ENCODE data around the gene SYDE1. TPM values are rescaled to one million over a fixed set of nuclear protein-coding genes. Genes with fewer than 3 reads are reported as not detected.
A peak's percentile ranks its signal among the peaks of the same experiment; 100 is the strongest.
"Not testable (repeated sequence)": the region's sequence is repeated elsewhere in the genome, so short reads cannot be mapped to it uniquely, and the experiment has no call there.

The SYDE1 gene, protein sequence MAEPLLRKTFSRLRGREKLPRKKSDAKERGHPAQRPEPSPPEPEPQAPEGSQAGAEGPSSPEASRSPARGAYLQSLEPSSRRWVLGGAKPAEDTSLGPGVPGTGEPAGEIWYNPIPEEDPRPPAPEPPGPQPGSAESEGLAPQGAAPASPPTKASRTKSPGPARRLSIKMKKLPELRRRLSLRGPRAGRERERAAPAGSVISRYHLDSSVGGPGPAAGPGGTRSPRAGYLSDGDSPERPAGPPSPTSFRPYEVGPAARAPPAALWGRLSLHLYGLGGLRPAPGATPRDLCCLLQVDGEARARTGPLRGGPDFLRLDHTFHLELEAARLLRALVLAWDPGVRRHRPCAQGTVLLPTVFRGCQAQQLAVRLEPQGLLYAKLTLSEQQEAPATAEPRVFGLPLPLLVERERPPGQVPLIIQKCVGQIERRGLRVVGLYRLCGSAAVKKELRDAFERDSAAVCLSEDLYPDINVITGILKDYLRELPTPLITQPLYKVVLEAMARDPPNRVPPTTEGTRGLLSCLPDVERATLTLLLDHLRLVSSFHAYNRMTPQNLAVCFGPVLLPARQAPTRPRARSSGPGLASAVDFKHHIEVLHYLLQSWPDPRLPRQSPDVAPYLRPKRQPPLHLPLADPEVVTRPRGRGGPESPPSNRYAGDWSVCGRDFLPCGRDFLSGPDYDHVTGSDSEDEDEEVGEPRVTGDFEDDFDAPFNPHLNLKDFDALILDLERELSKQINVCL
- total RNA-seq, result 1 to 10 TPM; 1.8 to 5.8 TPM

DNA sequence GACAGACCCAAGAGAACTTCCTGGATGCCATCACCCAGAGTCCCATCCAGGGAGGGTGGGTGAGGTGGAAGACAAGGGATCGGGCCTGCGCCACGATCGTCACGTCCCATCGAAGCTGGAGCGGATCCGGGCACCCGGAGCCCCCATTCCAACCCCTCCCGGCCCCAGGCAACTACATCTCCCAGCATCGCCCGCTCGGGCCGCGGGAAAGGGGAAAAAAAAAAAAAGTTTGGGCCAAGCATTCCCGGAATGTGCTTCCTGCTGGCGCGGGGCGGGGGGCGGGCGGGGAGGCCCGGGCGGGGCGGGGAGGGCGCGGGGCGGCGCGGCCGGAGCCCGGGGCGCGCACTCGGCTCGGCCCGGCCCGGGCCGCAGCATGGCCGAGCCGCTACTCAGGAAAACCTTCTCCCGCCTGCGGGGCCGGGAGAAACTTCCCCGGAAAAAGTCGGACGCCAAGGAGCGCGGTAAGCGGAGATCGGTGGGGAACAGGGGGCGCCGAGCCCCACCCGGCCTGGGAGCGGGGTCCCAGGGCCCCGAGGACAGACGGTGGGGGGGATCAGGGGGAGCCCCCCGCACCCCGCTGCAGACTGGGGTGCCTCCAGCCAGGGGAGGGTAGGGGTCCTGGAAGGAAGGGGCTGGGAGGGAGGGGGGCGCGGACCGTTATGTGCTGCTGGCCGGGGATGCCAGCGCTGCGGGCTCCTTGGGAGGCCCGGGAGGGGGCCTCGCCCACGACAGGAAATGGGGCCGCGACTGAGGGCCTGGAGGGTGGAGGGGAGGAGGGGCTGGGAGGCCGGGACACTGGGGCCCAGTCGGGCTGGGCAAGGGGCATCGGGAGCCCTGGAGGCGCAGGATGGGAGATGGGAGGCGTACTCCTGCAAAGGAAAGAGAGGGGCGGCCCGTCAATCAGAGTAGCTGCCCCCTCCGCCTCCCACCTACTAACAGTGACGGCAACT lies at the start of gene SYDE1:
Gene SYDE1 (plus strand): TSS at position 341 of the 950 bp plus-strand sequence. CDS start 33 bp downstream, at position 374.
- Histone ChIP-seq H3K9me3 (no peaks in the 10 kb centered on the region), H3K4me1 (no peaks in the 10 kb centered on the region), H3K4me3 (peak within 1 kb of the TSS; percentile 39), H3K36me3 (no peaks in the 10 kb centered on the region), H3K27me3 (peaks cover 14% of the 10 kb centered on the region), H3K27ac (peak within 1 kb of the TSS; percentile 60), H3K9ac (ENCODE audit: low read depth in 2 of 2, low read length in 2 of 2) (peak within 1 kb of the TSS; percentile 12 to 60)
- no peak for DNase-seq
- intact Hi-C loops (cut with DNase I), result no loop called here
- TF ChIP-seq, protein P1, sequence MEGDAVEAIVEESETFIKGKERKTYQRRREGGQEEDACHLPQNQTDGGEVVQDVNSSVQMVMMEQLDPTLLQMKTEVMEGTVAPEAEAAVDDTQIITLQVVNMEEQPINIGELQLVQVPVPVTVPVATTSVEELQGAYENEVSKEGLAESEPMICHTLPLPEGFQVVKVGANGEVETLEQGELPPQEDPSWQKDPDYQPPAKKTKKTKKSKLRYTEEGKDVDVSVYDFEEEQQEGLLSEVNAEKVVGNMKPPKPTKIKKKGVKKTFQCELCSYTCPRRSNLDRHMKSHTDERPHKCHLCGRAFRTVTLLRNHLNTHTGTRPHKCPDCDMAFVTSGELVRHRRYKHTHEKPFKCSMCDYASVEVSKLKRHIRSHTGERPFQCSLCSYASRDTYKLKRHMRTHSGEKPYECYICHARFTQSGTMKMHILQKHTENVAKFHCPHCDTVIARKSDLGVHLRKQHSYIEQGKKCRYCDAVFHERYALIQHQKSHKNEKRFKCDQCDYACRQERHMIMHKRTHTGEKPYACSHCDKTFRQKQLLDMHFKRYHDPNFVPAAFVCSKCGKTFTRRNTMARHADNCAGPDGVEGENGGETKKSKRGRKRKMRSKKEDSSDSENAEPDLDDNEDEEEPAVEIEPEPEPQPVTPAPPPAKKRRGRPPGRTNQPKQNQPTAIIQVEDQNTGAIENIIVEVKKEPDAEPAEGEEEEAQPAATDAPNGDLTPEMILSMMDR (IDR thresholded peaks at IDR 0.05), result no peak

DNA sequence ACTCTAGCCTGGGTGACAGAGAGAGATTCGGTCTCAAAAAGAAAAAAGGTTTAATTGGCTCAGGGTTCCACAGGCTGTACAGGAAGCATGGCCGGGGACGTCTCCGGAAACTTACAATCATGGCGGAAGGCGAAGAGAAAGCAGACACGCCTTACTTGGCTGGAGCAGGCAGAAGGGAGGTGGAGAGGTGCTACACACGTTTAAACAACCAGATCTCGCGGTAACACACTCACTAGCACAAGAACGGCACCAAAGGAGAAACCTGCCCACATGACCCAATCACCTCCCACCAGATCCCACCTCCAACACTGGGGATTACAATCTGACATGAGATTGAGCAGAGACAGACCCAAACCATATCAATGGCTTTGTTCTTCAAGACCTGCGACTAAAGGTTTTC lies 45.2 kb upstream of the SYDE1 start:
- no peak overlapping the region for H3K4me3 ChIP-seq
- no peaks in the 10 kb centered on the region for H3K36me3 ChIP-seq
- H3K27ac ChIP-seq, result no peak overlapping the region
- intact Hi-C loops (cut with DNase I), result no loop called here
- TF ChIP-seq, protein P1 (IDR thresholded peaks at IDR 0.05), result no peak
- no peak for DNase-seq
- no peaks in the 10 kb centered on the region for H3K27me3 ChIP-seq
- no peak overlapping the region for H3K9ac ChIP-seq (ENCODE audit: low read depth in 2 of 2, low read length in 2 of 2)
- no peaks in the 10 kb centered on the region for H3K9me3 ChIP-seq
- H3K4me1 ChIP-seq, result no peaks in the 10 kb centered on the region

DNA sequence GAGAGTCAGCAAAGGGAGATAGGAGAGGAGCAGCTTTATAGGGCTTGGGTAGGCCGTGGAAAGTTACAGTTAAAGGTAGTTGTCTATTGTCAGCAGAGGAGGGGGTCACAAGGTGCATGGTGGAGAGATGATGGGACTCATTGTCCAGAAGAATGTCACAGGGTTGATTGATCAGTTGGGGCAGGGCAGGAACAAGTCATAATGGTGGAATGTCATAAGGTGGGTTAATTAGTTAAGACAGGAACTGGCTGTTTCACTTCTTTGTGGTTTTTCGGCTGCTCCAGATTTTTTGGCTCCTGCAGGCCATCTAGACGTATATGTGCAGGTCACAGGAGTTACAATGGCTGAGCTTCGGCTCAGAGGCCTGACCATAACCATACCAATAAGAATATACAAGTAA lies 36.8 kb upstream of the SYDE1 start:
- H3K9ac ChIP-seq (ENCODE audit: low read depth in 2 of 2, low read length in 2 of 2); H3K27ac ChIP-seq; H3K4me1 ChIP-seq; H3K27me3 ChIP-seq; H3K9me3 ChIP-seq; DNase-seq; H3K4me3 ChIP-seq; H3K36me3 ChIP-seq; intact Hi-C loops (cut with DNase I): not testable (repeated sequence)

DNA sequence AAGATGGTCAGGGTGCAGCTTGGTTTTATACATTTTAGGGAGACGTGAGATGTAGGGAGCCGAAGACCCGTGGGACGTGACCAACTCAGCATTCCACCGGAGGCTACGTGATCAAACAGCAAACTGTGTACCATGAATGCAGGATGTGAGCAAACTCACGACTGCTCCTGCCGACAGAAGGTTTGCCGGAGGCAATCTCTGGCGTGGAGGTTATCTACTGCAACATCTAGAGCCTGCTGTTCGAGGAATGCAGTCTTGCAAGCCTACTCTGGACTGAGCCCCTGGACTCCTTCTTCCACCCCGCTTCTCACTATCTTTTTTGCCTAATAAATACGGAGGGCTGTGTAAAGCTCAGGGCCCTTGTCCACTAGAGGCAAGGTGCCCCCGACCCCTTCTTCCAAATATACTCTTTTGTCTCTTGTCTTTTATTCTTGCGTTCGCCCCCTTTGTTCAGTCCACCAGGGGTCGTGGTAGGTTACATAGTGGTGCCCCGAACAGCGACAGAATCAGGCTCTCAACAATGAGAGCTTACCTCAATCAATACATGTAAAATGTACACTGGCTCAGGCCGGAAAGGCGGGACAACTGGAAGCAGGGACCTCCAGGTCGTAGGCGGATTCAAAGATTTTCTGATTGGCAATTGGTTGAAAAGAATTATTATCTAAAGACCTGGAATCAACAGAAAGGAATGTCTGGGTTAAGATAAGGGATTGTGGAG lies 34.1 kb upstream of the SYDE1 start:
- TF ChIP-seq, protein P1 (IDR thresholded peaks at IDR 0.05), result no peak
- Histone ChIP-seq H3K4me1 (no peaks in the 10 kb centered on the region), H3K27me3 (no peaks in the 10 kb centered on the region), H3K9ac (ENCODE audit: low read depth in 2 of 2, low read length in 2 of 2) (no peak overlapping the region), H3K4me3 (no peak overlapping the region), H3K27ac (no peak overlapping the region), H3K9me3 (no peaks in the 10 kb centered on the region), H3K36me3 (no peaks in the 10 kb centered on the region)
- intact Hi-C loops (cut with DNase I), result no loop called here
- no peak for DNase-seq

DNA sequence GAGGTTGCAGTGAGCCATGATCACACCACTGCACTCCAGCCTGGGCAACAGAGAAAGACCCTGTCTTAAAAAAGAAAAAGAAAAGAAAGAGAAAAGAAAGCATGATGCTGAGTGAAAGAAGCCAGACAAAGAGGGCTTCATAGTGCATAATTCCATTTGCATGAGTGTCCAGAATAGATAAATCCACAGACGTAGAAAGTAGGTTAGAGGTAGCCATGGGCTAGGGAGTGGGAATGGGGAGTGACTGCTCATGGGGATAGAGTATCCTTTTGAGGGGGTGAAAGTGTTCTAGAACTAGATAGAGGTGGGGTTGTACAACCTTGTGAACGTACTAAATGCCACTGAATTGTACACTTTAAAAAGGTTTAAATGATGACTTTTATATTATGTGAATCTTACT lies 32.8 kb upstream of the SYDE1 start:
- Histone ChIP-seq H3K27ac (no peak overlapping the region), H3K4me3 (no peak overlapping the region), H3K9me3 (no peaks in the 10 kb centered on the region), H3K9ac (ENCODE audit: low read depth in 2 of 2, low read length in 2 of 2) (no peak overlapping the region), H3K4me1 (no peaks in the 10 kb centered on the region), H3K36me3 (no peaks in the 10 kb centered on the region), H3K27me3 (no peaks in the 10 kb centered on the region)
- DNase-seq, result no peak
- intact Hi-C loops (cut with DNase I), result no loop called here
- TF ChIP-seq, protein P1 (IDR thresholded peaks at IDR 0.05), result no peak

Data from colonic mucosa (tissue), 4 donors.